Uterus (tissue), 4 donors: Measurements from ENCODE around the gene B4GALT4. TPM values are rescaled to one million over a fixed set of nuclear protein-coding genes. Genes with fewer than 3 reads are reported as not detected.

Source experiments
- DNase-seq, 2 donors: peaks; one replicate each; pipeline ENCODE4 v3.0.0-alpha.2; 2019 to 2020
- H3K27ac ChIP-seq, 2 donors: fragments of 200-600 bp; sonication (generic); 1 replicate in 1 of 2; 2 replicates in 1 of 2; pipeline ENCODE4 v1.5.1; 2016 to 2018
- H3K27me3 ChIP-seq, 2 donors: fragments of 200-600 bp; sonication (generic); one replicate each; pipeline ENCODE4 v1.5.1; 2018 to 2019; ENCODE audit warnings: control low read depth in 1 of 2
- H3K36me3 ChIP-seq, 2 donors: fragments of 200-600 bp; sonication (generic); one replicate each; pipeline ENCODE4 v1.5.1; 2019; ENCODE audit warnings: control low read depth in 1 of 2
- H3K4me1 ChIP-seq, 2 donors: fragments of 200-600 bp; sonication (generic); one replicate each; pipeline ENCODE4 v1.5.1; 2018 to 2019; ENCODE audit warnings: control low read depth in 1 of 2
- H3K4me3 ChIP-seq, 2 donors: fragments of 200-600 bp; sonication (generic); 1 replicate in 1 of 2; 2 replicates in 1 of 2; pipeline ENCODE4 v1.5.1; 2018 to 2019; ENCODE audit warnings: mild to moderate bottlenecking in 1 of 2
- H3K9me3 ChIP-seq, 2 donors: fragments of 200-600 bp; sonication (generic); one replicate each; pipeline ENCODE4 v1.5.1; 2019; ENCODE audit warnings: control low read depth in 1 of 2
- POLR2A ChIP-seq, 2 donors: fragments of 450-650 bp; IDR thresholded peaks; one replicate each; pipeline ENCODE4 v1.6.1; 2016; ENCODE audit warnings: antibody characterized with exemption in 2 of 2, mild to moderate bottlenecking in 1 of 2, moderate library complexity in 1 of 2
- intact Hi-C: fragments of 100-400 bp; cut with DNase I; formaldehyde crosslinking; loops from one replicate; pipeline ENCODE4 v1.15.1; 2023; ENCODE audit warnings: low total_unique reads
- total RNA-seq, 4 donors: library from RNA; depleted of rRNA in 3 of 4; stranded (reverse); fragments of >200 nt in 3 of 4; gene quantifications; one replicate each; pipeline versions ENCODE4 v1.1.0 to v1.2.4, GENCODE V29; 2014 to 2023
- TF ChIP-seq, protein P1 (sequence below), 4 experiments: fragments of 200-600 bp in 2 of 4; fragments of 450-650 bp in 2 of 4; sonication (generic) in 2 of 4; IDR thresholded peaks; one replicate each; pipeline ENCODE4 v1.5.1; 2016 to 2019; ENCODE audit warnings: antibody characterized with exemption in 4 of 4, mild to moderate bottlenecking in 2 of 4, moderate library complexity in 1 of 4
- donor health status: DM: yes; HTN: yes; CAD: no.

B4GALT4 gene
- total RNA-seq, 4 donors from 2014 or later = 21.6 to 74.1 (median 49.8) TPM

DNA sequence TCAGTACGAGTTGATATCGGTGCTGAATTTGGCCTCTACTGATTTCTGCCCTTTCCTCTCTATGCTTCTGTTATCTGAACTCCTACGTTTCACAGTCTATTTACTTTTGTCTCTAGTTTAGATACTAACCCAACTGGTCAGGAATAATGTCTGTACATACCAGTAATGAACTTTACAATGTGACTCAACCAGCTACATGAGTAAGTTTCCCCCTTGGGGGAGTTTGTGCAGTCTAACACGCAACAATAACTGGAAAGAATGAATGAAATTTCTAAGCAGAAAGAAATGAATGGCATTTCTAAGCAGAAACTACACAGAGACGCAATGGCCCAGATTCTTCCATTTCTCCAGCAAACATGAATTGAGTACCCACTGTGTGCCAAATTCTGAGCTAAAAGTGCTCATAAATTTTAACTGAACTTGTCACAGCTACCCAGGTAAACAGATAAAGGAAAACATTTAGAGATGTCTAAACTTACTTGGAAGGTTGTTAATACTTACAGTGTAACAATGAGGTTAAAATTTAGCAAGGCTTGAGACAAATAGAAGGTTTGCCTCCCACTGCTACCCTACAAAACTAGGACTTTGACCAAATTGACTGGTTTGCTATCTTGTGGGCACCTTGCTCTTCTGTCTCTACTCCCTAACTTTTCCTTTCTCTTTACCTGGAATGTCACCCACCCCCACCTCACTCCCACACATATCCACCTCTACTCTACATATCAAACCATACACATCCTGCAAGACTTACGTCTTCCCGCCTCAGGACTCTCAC is 55.7 kb downstream of the B4GALT4 start:
- no peak for DNase-seq
- H3K9me3 ChIP-seq = no peaks in the 10 kb centered on the region
- no peak for TF ChIP-seq POLR2A (IDR thresholded peaks at IDR 0.05)
- TF ChIP-seq, protein P1, sequence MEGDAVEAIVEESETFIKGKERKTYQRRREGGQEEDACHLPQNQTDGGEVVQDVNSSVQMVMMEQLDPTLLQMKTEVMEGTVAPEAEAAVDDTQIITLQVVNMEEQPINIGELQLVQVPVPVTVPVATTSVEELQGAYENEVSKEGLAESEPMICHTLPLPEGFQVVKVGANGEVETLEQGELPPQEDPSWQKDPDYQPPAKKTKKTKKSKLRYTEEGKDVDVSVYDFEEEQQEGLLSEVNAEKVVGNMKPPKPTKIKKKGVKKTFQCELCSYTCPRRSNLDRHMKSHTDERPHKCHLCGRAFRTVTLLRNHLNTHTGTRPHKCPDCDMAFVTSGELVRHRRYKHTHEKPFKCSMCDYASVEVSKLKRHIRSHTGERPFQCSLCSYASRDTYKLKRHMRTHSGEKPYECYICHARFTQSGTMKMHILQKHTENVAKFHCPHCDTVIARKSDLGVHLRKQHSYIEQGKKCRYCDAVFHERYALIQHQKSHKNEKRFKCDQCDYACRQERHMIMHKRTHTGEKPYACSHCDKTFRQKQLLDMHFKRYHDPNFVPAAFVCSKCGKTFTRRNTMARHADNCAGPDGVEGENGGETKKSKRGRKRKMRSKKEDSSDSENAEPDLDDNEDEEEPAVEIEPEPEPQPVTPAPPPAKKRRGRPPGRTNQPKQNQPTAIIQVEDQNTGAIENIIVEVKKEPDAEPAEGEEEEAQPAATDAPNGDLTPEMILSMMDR (IDR thresholded peaks at IDR 0.05) = no peak
- intact Hi-C loops = no loop called here
- H3K36me3 ChIP-seq = no peaks in the 10 kb centered on the region
- no peaks in the 10 kb centered on the region for H3K4me1 ChIP-seq
- no peak overlapping the region for H3K27ac ChIP-seq
- no peaks in the 10 kb centered on the region for H3K27me3 ChIP-seq
- no peak overlapping the region for H3K4me3 ChIP-seq

DNA sequence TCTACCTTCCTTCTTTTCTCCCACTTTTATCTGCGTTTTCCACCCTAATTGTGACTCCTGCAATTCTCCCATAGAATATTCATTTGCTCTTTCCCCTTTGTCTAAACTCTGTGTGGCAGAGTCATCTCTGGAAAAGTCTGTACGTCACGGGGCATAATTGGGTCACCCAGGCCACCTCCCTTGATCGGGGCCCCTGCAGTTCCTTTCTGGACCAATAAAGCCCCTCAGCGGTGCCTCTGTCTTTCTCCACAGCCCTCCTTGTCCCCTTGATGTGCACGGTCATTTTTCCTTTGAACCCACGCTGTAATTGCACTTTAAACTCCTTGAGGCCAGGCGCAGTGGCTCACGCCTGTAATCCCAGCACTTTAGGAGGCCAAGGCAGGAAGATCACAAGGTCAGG is 56.6 kb downstream of the B4GALT4 start:
- DNase-seq = no peak
- intact Hi-C loops = no loop called here
- Histone ChIP-seq H3K4me1 (no peaks in the 10 kb centered on the region), H3K27me3 (no peaks in the 10 kb centered on the region), H3K4me3 (no peak overlapping the region), H3K9me3 (no peaks in the 10 kb centered on the region), H3K36me3 (no peaks in the 10 kb centered on the region), H3K27ac (no peak overlapping the region)
- TF ChIP-seq, protein P1 (IDR thresholded peaks at IDR 0.05) = no peak
- no peak for TF ChIP-seq POLR2A (IDR thresholded peaks at IDR 0.05)

DNA sequence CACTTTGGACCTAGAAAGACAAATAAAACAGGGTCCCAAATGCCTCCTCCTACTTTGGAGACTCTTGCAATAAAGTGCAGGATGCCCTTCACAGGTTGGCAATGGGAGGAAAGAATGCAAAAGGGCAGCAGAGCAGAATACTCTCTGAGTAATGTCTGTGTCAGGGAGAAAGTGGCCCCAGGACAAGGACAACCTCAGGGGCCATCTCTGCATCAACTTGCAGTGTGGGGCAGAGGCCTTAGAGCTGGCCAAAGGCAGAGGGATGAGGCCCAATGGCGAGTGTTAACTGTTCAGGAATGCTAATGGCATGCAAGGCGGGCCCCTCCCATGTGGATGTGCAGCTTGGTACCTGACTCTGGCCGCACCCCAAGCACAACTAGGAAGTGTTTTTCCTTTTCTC is 58.9 kb downstream of the B4GALT4 start:
- TF ChIP-seq, protein P1 (IDR thresholded peaks at IDR 0.05) = no peak
- no peak for TF ChIP-seq POLR2A (IDR thresholded peaks at IDR 0.05)
- H3K27ac ChIP-seq = no peak overlapping the region
- no peak overlapping the region for H3K4me3 ChIP-seq
- no peaks in the 10 kb centered on the region for H3K27me3 ChIP-seq
- no peaks in the 10 kb centered on the region for H3K9me3 ChIP-seq
- no peaks in the 10 kb centered on the region for H3K4me1 ChIP-seq
- no peak for DNase-seq
- intact Hi-C loops = no loop called here
- H3K36me3 ChIP-seq = no peaks in the 10 kb centered on the region

DNA sequence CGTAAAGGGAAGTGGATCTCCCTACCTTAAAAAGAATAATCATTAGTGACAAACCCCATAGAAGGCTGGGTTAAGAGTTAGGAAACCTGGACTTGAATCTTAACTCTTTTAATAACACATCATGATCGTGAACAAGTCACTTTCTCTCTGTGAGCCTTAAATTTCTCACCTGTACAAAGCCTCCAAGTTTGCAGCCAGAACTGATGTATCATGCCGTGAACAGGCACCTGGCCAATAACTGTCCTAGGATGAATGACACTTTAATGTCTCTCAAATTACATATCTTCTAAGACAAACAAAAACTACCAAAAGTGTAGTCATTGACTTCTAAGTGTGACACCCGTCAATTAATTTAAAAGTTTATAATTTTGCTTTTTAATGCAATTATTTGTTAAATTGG is 63.4 kb downstream of the B4GALT4 start:
- Histone ChIP-seq H3K9me3 (no peaks in the 10 kb centered on the region), H3K27ac (no peak overlapping the region)

DNA sequence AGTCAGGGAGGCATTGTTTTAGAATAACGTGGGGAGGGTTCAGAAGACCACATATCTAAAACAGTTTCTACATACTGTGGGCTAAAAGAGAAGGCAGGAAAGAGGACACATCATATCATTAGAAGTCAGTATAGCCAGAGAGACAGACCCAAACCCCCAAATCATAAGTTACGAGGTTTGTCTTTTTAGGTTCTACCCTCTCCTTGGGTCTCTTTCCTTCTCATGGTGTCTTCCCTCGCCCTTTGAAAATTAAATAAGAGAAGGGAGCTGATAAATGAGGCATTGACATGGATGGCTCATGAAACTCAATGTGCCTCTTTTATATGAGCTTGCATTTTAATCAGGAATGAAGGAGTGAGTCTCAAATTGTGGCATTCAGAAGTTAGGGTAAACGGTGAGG is 63.9 kb downstream of the B4GALT4 start:
- Histone ChIP-seq H3K4me1 (no peaks in the 10 kb centered on the region), H3K36me3 (no peaks in the 10 kb centered on the region), H3K4me3 (no peak overlapping the region), H3K9me3 (no peaks in the 10 kb centered on the region), H3K27ac (no peak overlapping the region), H3K27me3 (no peaks in the 10 kb centered on the region)
- no peak for DNase-seq
- intact Hi-C loops = no loop called here
- TF ChIP-seq POLR2A (IDR thresholded peaks at IDR 0.05) = no peak
- TF ChIP-seq, protein P1 (IDR thresholded peaks at IDR 0.05) = no peak

More for the DNA sequence above, 63.4 kb downstream of the B4GALT4 start:
- intact Hi-C loops = no loop called here
- TF ChIP-seq, protein P1 (IDR thresholded peaks at IDR 0.05) = no peak
- TF ChIP-seq POLR2A (IDR thresholded peaks at IDR 0.05) = no peak
- DNase-seq = no peak
- Histone ChIP-seq H3K4me3 (no peak overlapping the region), H3K27me3 (no peaks in the 10 kb centered on the region), H3K36me3 (no peaks in the 10 kb centered on the region), H3K4me1 (no peaks in the 10 kb centered on the region)
